Measurements from ENCODE around the gene RTN4RL1. TPM values are rescaled to one million over a fixed set of nuclear protein-coding genes. Genes with fewer than 3 reads are reported as not detected.

The RTN4RL1 gene
- total RNA-seq, 2 experiments from 2014 or later = not detected

DNA sequence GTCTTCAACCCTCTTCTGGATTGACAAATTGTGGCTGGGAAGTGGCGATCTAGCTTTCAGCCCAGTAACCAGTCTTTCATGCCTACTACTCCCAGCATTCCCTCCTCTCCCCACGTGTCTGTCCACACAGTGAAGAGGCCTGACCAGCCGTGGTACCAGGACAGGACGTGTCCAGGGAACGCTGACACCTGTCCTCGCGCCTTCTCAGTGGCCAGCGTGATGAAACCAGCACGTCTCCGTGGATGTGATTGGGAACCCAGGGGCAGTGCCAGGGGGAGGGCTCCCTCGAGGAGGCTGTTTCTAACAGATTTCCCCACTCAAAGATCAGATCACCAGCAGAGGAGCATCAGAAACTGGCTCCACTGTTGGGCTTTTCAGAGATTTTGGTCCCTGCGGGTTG, 126.3 kb downstream of the RTN4RL1 start:
- POLR2A ChIA-PET = no interaction called here
- no peaks in the 10 kb centered on the region for H4K20me1 ChIP-seq (ENCODE audit: insufficient read depth, low read length)
- no peak for TF ChIP-seq EZH2phosphoT487 (IDR thresholded peaks at IDR 0.05; ENCODE audit: borderline replicate concordance, low read depth, low read length)
- TF ChIP-seq, protein P1, sequence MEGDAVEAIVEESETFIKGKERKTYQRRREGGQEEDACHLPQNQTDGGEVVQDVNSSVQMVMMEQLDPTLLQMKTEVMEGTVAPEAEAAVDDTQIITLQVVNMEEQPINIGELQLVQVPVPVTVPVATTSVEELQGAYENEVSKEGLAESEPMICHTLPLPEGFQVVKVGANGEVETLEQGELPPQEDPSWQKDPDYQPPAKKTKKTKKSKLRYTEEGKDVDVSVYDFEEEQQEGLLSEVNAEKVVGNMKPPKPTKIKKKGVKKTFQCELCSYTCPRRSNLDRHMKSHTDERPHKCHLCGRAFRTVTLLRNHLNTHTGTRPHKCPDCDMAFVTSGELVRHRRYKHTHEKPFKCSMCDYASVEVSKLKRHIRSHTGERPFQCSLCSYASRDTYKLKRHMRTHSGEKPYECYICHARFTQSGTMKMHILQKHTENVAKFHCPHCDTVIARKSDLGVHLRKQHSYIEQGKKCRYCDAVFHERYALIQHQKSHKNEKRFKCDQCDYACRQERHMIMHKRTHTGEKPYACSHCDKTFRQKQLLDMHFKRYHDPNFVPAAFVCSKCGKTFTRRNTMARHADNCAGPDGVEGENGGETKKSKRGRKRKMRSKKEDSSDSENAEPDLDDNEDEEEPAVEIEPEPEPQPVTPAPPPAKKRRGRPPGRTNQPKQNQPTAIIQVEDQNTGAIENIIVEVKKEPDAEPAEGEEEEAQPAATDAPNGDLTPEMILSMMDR (conservative IDR thresholded peaks at IDR 0.05; ENCODE audit: low read length) = no peak
- BruUV-seq (replicated peaks) = no TSS peak
- H2AFZ ChIP-seq (ENCODE audit: low read length) = no peak overlapping the region
- no peak overlapping the region for H3K27ac ChIP-seq (ENCODE audit: low read depth, low read length, poor library complexity, severe bottlenecking)
- H3K9me2 ChIP-seq (ENCODE audit: insufficient read depth, low read length) = no peaks in the 10 kb centered on the region
- intact Hi-C loops (cut with micrococcal nuclease; ENCODE audit: unreplicated experiment) = no loop called here
- H3K4me3 ChIP-seq (ENCODE audit: low read depth, low read length, poor library complexity, severe bottlenecking) = no peak overlapping the region
- no peak overlapping the region for H3K4me2 ChIP-seq (ENCODE audit: low read length)
- CTCF ChIA-PET (ENCODE audit: unreplicated experiment) = no interaction called here
- no peaks in the 10 kb centered on the region for H3K9me3 ChIP-seq (ENCODE audit: low read length)
- DNase-seq (ENCODE audit: low spot score) = no peak
- peaks cover 12% of the 10 kb centered on the region for H3K4me1 ChIP-seq (ENCODE audit: insufficient read depth, low read length, poor library complexity, severe bottlenecking)
- H3K79me2 ChIP-seq (ENCODE audit: insufficient read depth, low read depth, low read length) = no peaks in the 10 kb centered on the region
- H3K36me3 ChIP-seq (ENCODE audit: insufficient read depth, low read length) = peaks cover 57% of the 10 kb centered on the region

DNA sequence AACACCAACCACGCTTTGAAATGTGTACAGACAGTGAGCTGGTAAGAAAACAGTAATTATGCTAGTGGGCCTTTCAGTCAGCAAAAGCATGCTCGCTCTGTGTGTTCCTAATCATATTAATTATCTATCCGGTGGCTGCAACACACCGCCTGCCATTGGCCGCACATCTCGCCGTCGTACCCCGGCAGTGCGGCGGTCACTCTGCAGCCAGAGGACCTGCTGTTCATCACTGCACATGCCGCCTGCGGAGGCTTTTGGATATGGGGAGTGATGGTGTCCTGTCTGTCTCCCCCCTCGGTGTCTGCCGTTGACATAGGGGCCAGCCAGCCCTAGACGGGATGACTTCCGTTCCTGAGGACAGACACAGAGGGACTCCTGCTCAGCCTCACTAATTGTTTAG, 126.8 kb downstream of the RTN4RL1 start:
- Histone ChIP-seq H3K4me3 (ENCODE audit: low read depth, low read length, poor library complexity, severe bottlenecking) (no peak overlapping the region), H3K4me2 (ENCODE audit: low read length) (no peak overlapping the region), H3K9me2 (ENCODE audit: insufficient read depth, low read length) (no peaks in the 10 kb centered on the region), H3K36me3 (ENCODE audit: insufficient read depth, low read length) (peaks cover 63% of the 10 kb centered on the region), H3K4me1 (ENCODE audit: insufficient read depth, low read length, poor library complexity, severe bottlenecking) (peaks cover 7% of the 10 kb centered on the region), H2AFZ (ENCODE audit: low read length) (no peak overlapping the region), H3K79me2 (ENCODE audit: insufficient read depth, low read depth, low read length) (no peaks in the 10 kb centered on the region), H3K27ac (ENCODE audit: low read depth, low read length, poor library complexity, severe bottlenecking) (no peak overlapping the region), H3K9me3 (ENCODE audit: low read length) (no peaks in the 10 kb centered on the region), H4K20me1 (ENCODE audit: insufficient read depth, low read length) (no peaks in the 10 kb centered on the region)
- no peak for DNase-seq (ENCODE audit: low spot score)
- BruUV-seq (replicated peaks) = no TSS peak
- POLR2A ChIA-PET = no interaction called here
- intact Hi-C loops (cut with micrococcal nuclease; ENCODE audit: unreplicated experiment) = no loop called here
- no peak for TF ChIP-seq EZH2phosphoT487 (IDR thresholded peaks at IDR 0.05; ENCODE audit: borderline replicate concordance, low read depth, low read length)
- TF ChIP-seq, protein P1 (conservative IDR thresholded peaks at IDR 0.05; ENCODE audit: low read length) = no peak
- CTCF ChIA-PET (ENCODE audit: unreplicated experiment) = no interaction called here

DNA sequence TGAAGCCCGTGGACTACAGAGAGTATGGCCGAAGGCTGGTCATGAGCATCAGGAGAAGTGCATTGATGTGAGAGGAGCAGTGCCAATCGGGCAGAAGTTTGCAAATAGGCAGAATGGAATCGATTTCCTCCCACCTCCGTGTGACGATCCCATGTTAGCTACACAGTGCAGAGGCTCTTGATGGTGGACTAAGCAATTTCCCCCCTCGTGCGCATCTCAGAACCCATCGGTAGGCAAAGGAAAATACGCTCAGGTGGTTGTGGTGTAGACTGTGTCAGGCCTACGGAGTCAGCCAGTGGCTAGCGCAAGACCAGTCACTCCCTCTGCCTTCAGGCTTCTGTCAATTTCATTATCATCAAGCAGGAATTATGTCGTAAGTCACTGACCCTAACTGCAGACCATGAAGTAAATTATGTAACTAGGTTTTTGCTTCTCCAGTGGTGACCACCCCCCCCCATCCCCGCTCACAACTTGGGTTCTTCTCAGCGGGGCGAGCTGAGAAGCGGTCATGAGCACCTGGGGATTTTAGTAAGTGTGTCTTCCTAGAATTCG, 128.0 kb downstream of the RTN4RL1 start:
- Histone ChIP-seq H3K4me2 (ENCODE audit: low read length) (no peak overlapping the region), H3K4me1 (ENCODE audit: insufficient read depth, low read length, poor library complexity, severe bottlenecking) (peaks cover 3% of the 10 kb centered on the region), H4K20me1 (ENCODE audit: insufficient read depth, low read length) (no peaks in the 10 kb centered on the region), H3K9me3 (ENCODE audit: low read length) (no peaks in the 10 kb centered on the region), H3K9me2 (ENCODE audit: insufficient read depth, low read length) (no peaks in the 10 kb centered on the region), H2AFZ (ENCODE audit: low read length) (no peak overlapping the region), H3K4me3 (ENCODE audit: low read depth, low read length, poor library complexity, severe bottlenecking) (no peak overlapping the region), H3K27ac (ENCODE audit: low read depth, low read length, poor library complexity, severe bottlenecking) (no peak overlapping the region), H3K36me3 (ENCODE audit: insufficient read depth, low read length) (peaks cover 74% of the 10 kb centered on the region), H3K79me2 (ENCODE audit: insufficient read depth, low read depth, low read length) (no peaks in the 10 kb centered on the region)
- intact Hi-C loops (cut with micrococcal nuclease; ENCODE audit: unreplicated experiment) = no loop called here
- CTCF ChIA-PET (ENCODE audit: unreplicated experiment) = no interaction called here
- no peak for DNase-seq (ENCODE audit: low spot score)
- TSS peak; percentile 89 for BruUV-seq (replicated peaks)
- POLR2A ChIA-PET = no interaction called here
- TF ChIP-seq EZH2phosphoT487 (IDR thresholded peaks at IDR 0.05; ENCODE audit: borderline replicate concordance, low read depth, low read length) = no peak
- TF ChIP-seq, protein P1 (conservative IDR thresholded peaks at IDR 0.05; ENCODE audit: low read length) = no peak
